Left lung (tissue), 10 donors: ENCODE results near the gene SPEM1. TPM values are rescaled to one million over a fixed set of nuclear protein-coding genes. Genes with fewer than 3 reads are reported as not detected.

ENCODE experiments used
- ATAC-seq: fragments of 200-7000 bp; cut with Tn5 transposase; one replicate; pipeline ENCODE4 v1.9.1; 2020; ENCODE audit warnings: moderate library complexity
- DNase-seq, 4 donors: peaks; one replicate each; pipeline ENCODE4 v3.0.0-alpha.2; 2013 to 2020
- H3K27ac ChIP-seq, 2 donors: fragments of 200-600 bp; sonication (generic) in 1 of 2; one replicate each; pipeline versions ENCODE4 v1.5.0 to v1.8.0; 2020 to 2021
- H3K27me3 ChIP-seq, 2 donors: fragments of 200-600 bp; sonication (generic) in 1 of 2; one replicate each; pipeline versions ENCODE4 v1.5.0 to v1.8.0; 2020 to 2021
- H3K36me3 ChIP-seq, 2 donors: fragments of 200-600 bp; sonication (generic) in 1 of 2; one replicate each; pipeline versions ENCODE4 v1.5.0 to v1.8.0; 2020 to 2021
- H3K4me1 ChIP-seq, 2 donors: fragments of 200-600 bp; one replicate each; pipeline ENCODE4 v1.8.0; 2021
- H3K4me3 ChIP-seq, 2 donors: fragments of 200-600 bp; sonication (generic) in 1 of 2; one replicate each; pipeline versions ENCODE4 v1.5.0 to v1.8.0; 2020 to 2021; ENCODE audit warnings: mild to moderate bottlenecking in 1 of 2
- H3K9me3 ChIP-seq, 2 donors: fragments of 200-600 bp; sonication (generic) in 1 of 2; one replicate each; pipeline versions ENCODE4 v1.5.0 to v1.8.0; 2020 to 2021
- intact Hi-C, 2 donors: fragments of 100-400 bp; cut with DNase I; formaldehyde crosslinking; loops; one replicate each; pipeline versions ENCODE4 v1.11.2 to v1.14.2; 2022
- polyA plus RNA-seq, 6 donors: library from polyadenylated mRNA; unstranded; fragments of 120-200 nt; gene quantifications; one replicate each; pipeline ENCODE4 v1.2.1, GENCODE V29; 2013; ENCODE audit not compliant: insufficient read length in 6 of 6
- total RNA-seq, 2 donors: library from RNA; stranded (reverse); fragmentation: NEBNext Ultra II Directional; extraction: Animal tissue kit (Norgen Biotek cat#: 25700); gene quantifications; one replicate each; pipeline ENCODE4 v1.2.1, GENCODE V29; 2021
- TF ChIP-seq, protein P1 (sequence below), 2 donors: fragments of 200-600 bp; sonication (generic) in 1 of 2; IDR thresholded peaks; one replicate each; pipeline versions ENCODE4 v1.5.0 to v1.8.0; 2021; ENCODE audit warnings: antibody characterized with exemption in 2 of 2
- donor health status: DM: no; HTN: yes; CAD: no.
- donor health status: DM: no; HTN: no; CAD: no.

Gene SPEM1
- total and polyA plus RNA-seq, 8 donors = not detected

DNA sequence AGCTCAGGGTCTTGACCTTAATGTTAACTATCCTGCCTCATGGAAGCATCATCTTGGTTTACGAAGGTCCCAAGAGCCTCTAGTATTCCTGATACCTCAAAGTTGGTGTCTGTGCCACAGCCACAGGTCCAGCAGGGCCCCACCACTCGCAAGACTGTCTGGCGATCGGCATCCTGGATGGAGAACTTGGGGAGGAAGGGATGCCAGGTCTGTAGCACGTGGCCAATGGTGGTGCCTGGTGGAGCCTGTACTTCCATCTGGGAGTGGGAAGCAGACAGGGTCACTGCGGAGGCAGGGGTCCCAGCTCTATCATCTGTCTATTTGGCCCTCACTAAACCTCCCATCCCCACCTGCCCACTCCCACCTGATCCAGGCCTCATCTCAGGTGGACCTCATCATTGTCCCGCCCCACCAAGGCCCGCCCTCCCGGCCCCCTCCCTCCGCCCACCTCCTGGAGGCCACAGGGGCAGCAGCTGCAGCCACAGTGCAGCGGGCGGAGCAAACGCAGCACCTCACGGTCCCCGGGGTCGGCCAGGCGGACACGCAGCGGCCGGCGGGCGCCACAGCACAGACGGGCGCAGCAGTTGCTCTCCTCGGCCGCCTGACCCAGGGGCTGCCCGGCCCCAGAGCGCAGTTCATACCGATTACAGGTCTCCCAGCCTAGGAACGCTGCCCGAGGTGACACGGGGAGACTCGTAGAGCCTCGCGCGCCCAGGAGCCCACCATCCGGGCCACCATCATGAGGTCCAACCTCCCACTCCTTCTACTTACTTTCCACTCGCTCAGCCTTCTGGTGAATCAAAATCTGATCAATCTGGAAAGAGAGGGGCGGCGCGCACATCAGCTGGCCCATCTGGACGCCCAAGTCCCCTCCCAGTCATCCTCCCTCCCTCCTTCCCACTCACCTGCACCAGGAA, 27.2 kb upstream of the SPEM1 start:
- H3K4me3 ChIP-seq = peak overlapping the region; percentile 69 to 96
- ATAC-seq (no peak), DNase-seq (peak in 1 of 4 donors; percentile 78)
- intact Hi-C loops = no loop called here
- H3K27ac ChIP-seq = peak overlapping the region; percentile 92 to 93
- H3K9me3 ChIP-seq = no peaks in the 10 kb centered on the region
- H3K36me3 ChIP-seq = peaks cover 0 to 39% of the 10 kb centered on the region in 2 donors
- H3K27me3 ChIP-seq = no peaks in the 10 kb centered on the region
- peaks cover 0 to 21% of the 10 kb centered on the region in 2 donors for H3K4me1 ChIP-seq
- TF ChIP-seq, protein P1, sequence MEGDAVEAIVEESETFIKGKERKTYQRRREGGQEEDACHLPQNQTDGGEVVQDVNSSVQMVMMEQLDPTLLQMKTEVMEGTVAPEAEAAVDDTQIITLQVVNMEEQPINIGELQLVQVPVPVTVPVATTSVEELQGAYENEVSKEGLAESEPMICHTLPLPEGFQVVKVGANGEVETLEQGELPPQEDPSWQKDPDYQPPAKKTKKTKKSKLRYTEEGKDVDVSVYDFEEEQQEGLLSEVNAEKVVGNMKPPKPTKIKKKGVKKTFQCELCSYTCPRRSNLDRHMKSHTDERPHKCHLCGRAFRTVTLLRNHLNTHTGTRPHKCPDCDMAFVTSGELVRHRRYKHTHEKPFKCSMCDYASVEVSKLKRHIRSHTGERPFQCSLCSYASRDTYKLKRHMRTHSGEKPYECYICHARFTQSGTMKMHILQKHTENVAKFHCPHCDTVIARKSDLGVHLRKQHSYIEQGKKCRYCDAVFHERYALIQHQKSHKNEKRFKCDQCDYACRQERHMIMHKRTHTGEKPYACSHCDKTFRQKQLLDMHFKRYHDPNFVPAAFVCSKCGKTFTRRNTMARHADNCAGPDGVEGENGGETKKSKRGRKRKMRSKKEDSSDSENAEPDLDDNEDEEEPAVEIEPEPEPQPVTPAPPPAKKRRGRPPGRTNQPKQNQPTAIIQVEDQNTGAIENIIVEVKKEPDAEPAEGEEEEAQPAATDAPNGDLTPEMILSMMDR (IDR thresholded peaks at IDR 0.05) = no peak

DNA sequence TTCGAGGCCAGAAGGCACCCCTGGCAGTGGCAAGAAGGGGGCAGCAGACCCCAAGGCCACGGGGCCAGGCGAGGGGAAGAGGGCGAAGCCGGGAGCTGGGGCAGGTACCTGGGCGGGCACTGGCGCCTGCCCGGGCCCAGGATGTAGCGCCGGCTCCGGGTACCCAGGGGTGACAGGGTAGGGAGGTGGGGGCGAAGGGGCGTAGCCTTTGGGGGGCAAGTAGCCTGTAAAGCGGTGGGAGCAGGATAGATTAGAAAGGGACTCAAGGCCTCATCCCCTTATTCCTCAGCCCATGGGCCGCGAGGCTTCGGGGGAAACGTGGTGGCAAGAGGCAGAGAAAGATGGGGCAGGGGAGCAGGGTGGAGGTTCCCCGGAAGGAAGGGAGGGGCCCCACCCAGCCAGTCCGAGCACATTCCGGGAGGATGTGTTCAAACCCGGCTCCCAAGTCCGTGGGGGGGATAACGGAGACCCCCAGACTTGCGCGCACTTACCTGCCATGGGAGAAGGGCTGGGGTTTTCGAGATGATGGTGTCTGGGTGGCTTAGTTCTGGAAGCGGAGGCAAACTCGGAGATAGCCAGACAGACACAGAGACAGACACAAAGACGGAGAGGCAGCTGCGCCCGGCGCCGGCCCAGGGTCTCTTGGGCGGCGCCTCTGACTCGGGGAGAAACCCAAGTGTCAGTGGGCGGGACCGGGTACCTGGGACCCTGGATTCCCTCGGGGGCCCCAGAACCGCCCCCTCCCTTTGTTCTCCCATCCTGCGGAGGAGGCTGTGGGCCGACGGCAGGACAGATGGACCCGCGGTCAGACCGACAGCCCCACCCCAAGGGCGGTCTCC, 26.3 kb upstream of the SPEM1 start:
- intact Hi-C loops = no loop called here

DNA sequence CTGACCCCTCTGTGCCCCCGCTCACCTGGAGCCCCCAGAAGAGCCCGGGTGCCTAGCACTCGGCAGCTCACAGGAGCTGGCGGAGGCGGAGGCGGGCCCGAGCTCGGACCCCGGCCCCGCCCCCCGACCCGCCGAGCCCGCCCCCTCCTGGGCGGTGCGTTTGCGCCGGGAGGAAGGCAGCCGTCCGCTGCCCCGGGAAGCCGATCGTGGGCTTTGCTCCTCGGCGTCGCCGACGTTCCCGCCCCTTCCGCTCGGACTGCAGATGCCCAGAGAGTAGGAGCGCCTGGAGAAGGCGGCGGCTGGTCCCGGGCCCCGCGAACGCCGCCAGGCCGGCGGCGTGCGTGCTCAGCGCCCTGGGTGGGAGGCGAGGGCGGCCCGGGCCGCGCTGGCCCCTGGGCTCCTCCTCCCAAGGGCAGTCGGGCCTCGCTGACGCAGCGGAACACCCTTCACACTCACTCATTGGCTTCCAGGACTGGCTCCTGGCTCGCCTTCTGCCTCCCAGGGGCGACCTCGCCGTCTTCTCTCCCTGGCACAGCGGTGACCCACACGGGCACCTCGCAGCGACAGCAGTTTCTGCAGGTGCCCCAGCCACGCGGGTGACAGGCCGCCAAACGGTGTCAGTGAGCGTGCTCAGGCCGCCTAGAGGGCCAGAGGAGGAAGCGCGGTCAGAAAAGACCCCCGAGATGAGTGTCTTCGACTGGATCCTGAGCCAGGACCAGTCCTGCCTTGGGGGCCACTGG, 25.5 kb upstream of the SPEM1 start, which contains the start of gene PLSCR3:
Gene PLSCR3, minus strand, starts transcription at position 74 of the 740 bp plus-strand sequence. CDS start 415 bp downstream, outside the sequence.
- Histone ChIP-seq H3K27me3 (no peaks in the 10 kb centered on the region), H3K36me3 (peaks cover 0 to 23% of the 10 kb centered on the region in 2 donors), H3K4me1 (peaks cover 0 to 21% of the 10 kb centered on the region in 2 donors), H3K27ac (peak within 1 kb of the TSS; percentile 92 to 93), H3K4me3 (peak within 1 kb of the TSS; percentile 69 to 96), H3K9me3 (no peaks in the 10 kb centered on the region)
- ATAC-seq (peak; percentile 97), DNase-seq (peak; percentile 85 to 98 (median 90))
- intact Hi-C loops = no loop called here
- TF ChIP-seq, protein P1 (IDR thresholded peaks at IDR 0.05) = peak in 1 of 2 donors; percentile 34

More for the DNA sequence above, 26.3 kb upstream of the SPEM1 start:
- Histone ChIP-seq H3K36me3 (peaks cover 0 to 31% of the 10 kb centered on the region in 2 donors), H3K4me3 (peak overlapping the region; percentile 69 to 96), H3K4me1 (peaks cover 0 to 21% of the 10 kb centered on the region in 2 donors), H3K27ac (peak overlapping the region; percentile 92 to 93), H3K27me3 (no peaks in the 10 kb centered on the region), H3K9me3 (no peaks in the 10 kb centered on the region)
- DNase-seq (peak in 1 of 4 donors; percentile 81), ATAC-seq (peak; percentile 29)
- TF ChIP-seq, protein P1 (IDR thresholded peaks at IDR 0.05) = no peak

DNA sequence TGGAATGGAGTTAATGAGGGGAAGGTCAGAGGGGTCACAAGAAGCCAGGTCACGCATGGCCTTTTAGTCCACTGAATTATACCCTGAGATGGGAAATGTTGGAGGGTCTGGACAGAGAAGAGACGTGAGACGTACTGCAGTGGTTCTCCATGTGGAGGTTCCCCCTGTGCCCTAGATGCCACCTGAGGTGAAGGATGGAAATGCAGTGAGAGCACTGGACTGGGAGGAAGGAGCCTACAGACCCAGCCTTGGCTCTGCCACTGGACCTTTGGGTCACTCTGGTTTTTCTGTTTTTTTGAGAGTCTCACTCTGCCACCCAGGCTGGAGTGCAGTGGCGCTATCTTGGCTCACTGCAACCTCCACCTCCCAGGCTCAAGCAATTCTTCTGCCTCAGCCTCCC, 24.0 kb upstream of the SPEM1 start:
- Histone ChIP-seq H3K27ac (no peak overlapping the region), H3K4me3 (no peak overlapping the region), H3K9me3 (no peaks in the 10 kb centered on the region), H3K36me3 (peaks cover 0 to 8% of the 10 kb centered on the region in 2 donors), H3K4me1 (peaks cover 0 to 18% of the 10 kb centered on the region in 2 donors), H3K27me3 (no peaks in the 10 kb centered on the region)
- ATAC-seq (no peak), DNase-seq (peak in 1 of 4 donors; percentile 3)
- intact Hi-C loops = no loop called here
- TF ChIP-seq, protein P1 (IDR thresholded peaks at IDR 0.05) = no peak
